GM12878 (cell line): ENCODE measurements around the gene SLCO3A1. TPM values are rescaled to one million over a fixed set of nuclear protein-coding genes. Genes with fewer than 3 reads are reported as not detected.

Source experiments
- ATAC-seq: fragments of 200-7000 bp; cut with Tn5 transposase; 3 replicates; pipeline ENCODE4 v1.9.1; 2020; ENCODE audit warnings: mild to moderate bottlenecking, moderate library complexity
- BruUV-seq: library from RNA; stranded (reverse); fragments of 400-500 nt; replicated peaks from 2 replicates; lab custom pipeline; 2021; lab: Mats Ljungman, UMichigan
- CTCF ChIA-PET: fragments of 300-600 bp; sonication (Branson Sonifier 250); formaldehyde crosslinking; extraction: SDS; loops from one replicate; lab custom pipeline; 2021; ENCODE audit warnings: inconsistent platforms; lab: Yijun Ruan, JAX
- POLR2A ChIA-PET: fragments of 350-600 bp; formaldehyde crosslinking; extraction: SDS; loops from one replicate; lab custom pipeline; 2021; ENCODE audit warnings: inconsistent platforms; lab: Charles Lee
- RAD21 ChIA-PET: fragments of 300-600 bp; sonication (Branson Sonifier 250); formaldehyde crosslinking; loops from one replicate; lab custom pipeline; 2023; ENCODE audit warnings: antibody characterized with exemption; ENCODE audit not compliant: unreplicated experiment; lab: Charles Lee
- SMC1A ChIA-PET: fragments of 300-600 bp; sonication (Branson Sonifier 250); formaldehyde crosslinking; loops from one replicate; lab custom pipeline; 2023; ENCODE audit not compliant: unreplicated experiment, uncharacterized antibody; lab: Charles Lee
- DNase-seq: peaks from one replicate; pipeline ENCODE4 v3.0.0-alpha.2; 2011; ENCODE audit warnings: low read depth, low spot score
- FAIRE-seq: peaks from 3 replicates; lab custom pipeline; 2011; peaks lifted over from hg19 to GRCh38; lab: Jason Lieb, UNC
- H2AFZ ChIP-seq: 2 replicates; pipeline ENCODE4 v1.6.0; 2011; ENCODE audit warnings: low read depth, low read length, control low read depth; ENCODE audit not compliant: control insufficient read depth
- H3K27ac ChIP-seq: 2 replicates; pipeline ENCODE4 v1.5.1; 2011; ENCODE audit warnings: control low read depth; ENCODE audit not compliant: control insufficient read depth, insufficient read depth
- H3K27me3 ChIP-seq, 2 experiments: replicated peaks in 1 of 2; 2 replicates each; pipeline versions ENCODE4 v1.6.0 to v1.6.1; 2011; ENCODE audit warnings: low read length in 1 of 2; ENCODE audit not compliant: control insufficient read depth in 2 of 2, insufficient read depth in 2 of 2
- H3K36me3 ChIP-seq, 2 experiments: 2 replicates each; pipeline ENCODE4 v1.5.1; 2011; ENCODE audit warnings: low read length in 1 of 2; ENCODE audit not compliant: control insufficient read depth in 2 of 2, insufficient read depth in 2 of 2
- H3K4me1 ChIP-seq: 2 replicates; pipeline ENCODE4 v1.6.1; 2011; ENCODE audit warnings: mild to moderate bottlenecking, low read length, moderate library complexity, mixed read lengths; ENCODE audit not compliant: control insufficient read depth, insufficient read depth
- H3K4me2 ChIP-seq: 2 replicates; pipeline ENCODE4 v1.6.0; 2011; ENCODE audit warnings: control low read depth; ENCODE audit not compliant: control insufficient read depth, insufficient read depth
- H3K4me3 ChIP-seq: fragments of 200-600 bp; sonication (generic); 2 replicates; pipeline ENCODE4 v1.5.1; 2016
- H3K79me2 ChIP-seq: 2 replicates; pipeline ENCODE4 v1.6.0; 2011; ENCODE audit warnings: low read length; ENCODE audit not compliant: control insufficient read depth, insufficient read depth
- H3K9ac ChIP-seq: 2 replicates; pipeline ENCODE4 v1.8.0; 2011; ENCODE audit warnings: low read length, control low read depth, mixed read lengths; ENCODE audit not compliant: control insufficient read depth, insufficient read depth
- H3K9me3 ChIP-seq: replicated peaks from 3 replicates; pipeline ENCODE4 v1.5.1; 2011; ENCODE audit warnings: mild to moderate bottlenecking, low read length; ENCODE audit not compliant: control insufficient read depth, insufficient read depth
- H4K20me1 ChIP-seq: 2 replicates; pipeline ENCODE4 v1.6.0; 2011; ENCODE audit not compliant: control insufficient read depth, insufficient read depth
- BRCA1 ChIP-seq: IDR thresholded peaks from 2 replicates; pipeline ENCODE4 v1.6.1; 2011; ENCODE audit warnings: low read depth, low read length, improper control_type of control experiment
- CREB1 ChIP-seq: IDR thresholded peaks from 2 replicates; pipeline ENCODE4 v1.6.1; 2012; ENCODE audit warnings: low read depth, mild to moderate bottlenecking, inconsistent platforms
- EP300 ChIP-seq, 2 experiments: fragments of 150-350 bp in 1 of 2; IDR thresholded peaks; 2 replicates each; pipeline ENCODE4 v1.6.1; 2011 to 2012; ENCODE audit warnings: low read depth in 2 of 2, low read length in 2 of 2, borderline replicate concordance in 1 of 2, improper control_type of control experiment in 1 of 2, inconsistent platforms in 1 of 2; ENCODE audit not compliant: control insufficient read depth in 1 of 2
- EZH2 ChIP-seq: IDR thresholded peaks from 2 replicates; pipeline ENCODE4 v1.6.1; 2012; ENCODE audit warnings: low read depth, mild to moderate bottlenecking, control low read depth, inconsistent platforms, low read length, borderline replicate concordance; ENCODE audit not compliant: control insufficient read depth
- KDM1A ChIP-seq: fragments of 200-600 bp; sonication (generic); IDR thresholded peaks from 2 replicates; pipeline ENCODE4 v1.6.1; 2016; ENCODE audit warnings: borderline replicate concordance
- SP1 ChIP-seq: IDR thresholded peaks from one replicate; pipeline ENCODE4 v1.6.1; 2011; ENCODE audit warnings: low read depth, low read length
- WGBS: methylation state at CpG from one replicate; pipeline ENCODE4 v1.1.6; 2016; ENCODE audit warnings: low lambda C conversion rate; ENCODE audit not compliant: insufficient replicate concordance, insufficient coverage; ENCODE audit errors: missing lambda C conversion rate; 5-methylcytosine and 5-hydroxymethylcytosine counted together
- in situ Hi-C: fragments of 300-500 bp; cut with MboI; formaldehyde crosslinking; loops from 9 replicates; pipeline ENCODE4 v1.14.3; 2018; ENCODE audit warnings: mixed read lengths
- intact Hi-C: fragments of 100-400 bp; cut with micrococcal nuclease; formaldehyde crosslinking; loops from one replicate; pipeline ENCODE4 v1.14.2; 2022; ENCODE audit not compliant: unreplicated experiment
- polyA plus RNA-seq, 11 experiments: library from polyadenylated mRNA; depleted of rRNA in 4 of 11; unstranded in 6 of 11; stranded (reverse) in 5 of 11; fragments of >200 nt; fragmentation: Nextera tagmentation in 4 of 11; fragmentation: Illumina TruSeq in 1 of 11; extraction: Ambion mirVana in 4 of 11; extraction: Trizol in 1 of 11; gene quantifications; 1 replicate in 1 of 11; 2 replicates in 10 of 11; pipeline versions ENCODE4 v1.2.1 to v1.2.3, GENCODE V29; 2011 to 2016; ENCODE audit warnings: inconsistent platforms in 2 of 11, missing spikeins in 2 of 11, low read depth in 1 of 11
- total RNA-seq, 4 experiments: library from RNA; depleted of rRNA in 3 of 4; stranded (reverse); fragments of >200 nt in 3 of 4; fragmentation: Illumina TruSeq in 1 of 4; extraction: Trizol in 1 of 4; gene quantifications; 2 replicates each; pipeline versions ENCODE4 v1.2.1 to v1.2.3, GENCODE V29; 2013 to 2021
- TF ChIP-seq, protein P1 (sequence below): fragments of 450-650 bp; IDR thresholded peaks from 2 replicates; pipeline ENCODE4 v1.6.1; 2018; ENCODE audit warnings: borderline replicate concordance, mild to moderate bottlenecking; ENCODE audit not compliant: partially characterized antibody

The SLCO3A1 gene
- total and polyA plus RNA-seq, 10 of the 15 experiments (the other 5 are each of a cell fraction or from before 2014, with no cell fraction given) = 0.05 to 5.9 (median 0.31) TPM

DNA sequence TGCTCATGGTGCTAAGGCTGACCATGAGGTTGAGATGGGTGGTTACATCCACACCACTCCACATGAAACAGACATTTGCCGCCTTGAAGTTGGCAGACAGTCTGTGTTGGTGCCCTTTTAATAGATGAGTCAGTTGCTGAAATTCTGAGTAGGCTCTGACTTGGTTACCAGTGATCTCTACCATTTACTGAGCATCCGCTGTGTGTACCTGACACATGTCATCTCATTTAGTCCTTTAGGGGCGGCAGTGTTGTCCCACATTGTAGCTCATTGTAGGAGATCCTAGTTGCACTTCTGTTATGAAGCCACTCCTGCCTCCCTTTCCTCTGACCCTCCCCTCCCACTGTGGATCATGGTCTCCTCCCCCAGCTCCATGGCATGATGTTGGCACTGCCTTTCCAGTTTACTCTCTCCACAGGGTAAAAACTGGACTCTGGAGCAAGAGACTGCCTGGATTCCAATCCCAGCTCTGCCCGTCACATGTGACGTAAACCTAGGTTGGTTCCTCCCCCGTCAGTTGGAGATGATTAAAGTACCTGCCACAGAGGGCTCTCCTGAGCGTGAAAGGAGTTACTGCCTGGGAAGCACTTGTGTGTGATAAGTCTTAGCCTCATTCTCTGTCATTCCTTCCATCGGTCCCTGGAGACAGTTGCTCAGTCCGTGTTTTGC is 21.6 kb downstream of the SLCO3A1 start:
- SMC1A ChIA-PET = interaction anchor here (2.1 kb wide), 1 partner anchor 10 kb away, joined by 4 read pairs; no protein-coding TSS in a partner anchor
- POLR2A ChIA-PET = interaction anchor here (0.6 kb wide), 1 partner anchor 1152 kb away, joined by 3 read pairs; no protein-coding TSS in a partner anchor
- Histone ChIP-seq H3K9ac (no peak overlapping the region), H4K20me1 (no peaks in the 10 kb centered on the region), H3K4me1 (no peaks in the 10 kb centered on the region), H3K4me3 (no peak overlapping the region), H3K4me2 (no peak overlapping the region), H3K79me2 (no peaks in the 10 kb centered on the region), H3K27ac (no peak overlapping the region), H2AFZ (no peak overlapping the region), H3K36me3 (no peaks in the 10 kb centered on the region), H3K27me3 (no peaks in the 10 kb centered on the region), H3K9me3 (no peaks in the 10 kb centered on the region)
- CTCF ChIA-PET = no interaction called here
- no peak for ATAC-seq
- intact Hi-C loops (no loop called here), in situ Hi-C loops (no loop called here)
- RAD21 ChIA-PET = interaction anchor here (0.6 kb wide), 1 partner anchor 26 kb away, joined by 3 read pairs; no protein-coding TSS in a partner anchor
- DNase-seq = no peak
- TF ChIP-seq KDM1A (no peak), SP1 (no peak), EZH2 (no peak), CREB1 (no peak), EP300 (IDR thresholded peaks at IDR 0.05; ENCODE audit: borderline replicate concordance in 1 of 2, control insufficient read depth in 1 of 2, low read depth in 2 of 2, low read length in 2 of 2) (no peak), BRCA1 (no peak)
- TF ChIP-seq, protein P1, sequence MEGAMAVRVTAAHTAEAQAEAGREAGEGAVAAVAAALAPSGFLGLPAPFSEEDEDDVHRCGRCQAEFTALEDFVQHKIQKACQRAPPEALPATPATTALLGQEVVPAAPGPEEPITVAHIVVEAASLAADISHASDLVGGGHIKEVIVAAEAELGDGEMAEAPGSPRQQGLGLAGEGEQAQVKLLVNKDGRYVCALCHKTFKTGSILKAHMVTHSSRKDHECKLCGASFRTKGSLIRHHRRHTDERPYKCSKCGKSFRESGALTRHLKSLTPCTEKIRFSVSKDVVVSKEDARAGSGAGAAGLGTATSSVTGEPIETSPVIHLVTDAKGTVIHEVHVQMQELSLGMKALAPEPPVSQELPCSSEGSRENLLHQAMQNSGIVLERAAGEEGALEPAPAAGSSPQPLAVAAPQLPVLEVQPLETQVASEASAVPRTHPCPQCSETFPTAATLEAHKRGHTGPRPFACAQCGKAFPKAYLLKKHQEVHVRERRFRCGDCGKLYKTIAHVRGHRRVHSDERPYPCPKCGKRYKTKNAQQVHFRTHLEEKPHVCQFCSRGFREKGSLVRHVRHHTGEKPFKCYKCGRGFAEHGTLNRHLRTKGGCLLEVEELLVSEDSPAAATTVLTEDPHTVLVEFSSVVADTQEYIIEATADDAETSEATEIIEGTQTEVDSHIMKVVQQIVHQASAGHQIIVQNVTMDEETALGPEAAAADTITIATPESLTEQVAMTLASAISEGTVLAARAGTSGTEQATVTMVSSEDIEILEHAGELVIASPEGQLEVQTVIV = no peak
- FAIRE-seq = no peak
- WGBS = 30% methylated on average over 9 of the region's 9 CpGs
- no TSS peak for BruUV-seq
